SU-DHL-6 (cell line): ENCODE data around the gene GLRA3.
A peak's percentile ranks its signal among the peaks of the same experiment; 100 is the strongest.

Source experiments
- H2AFZ ChIP-seq: fragments of 200-600 bp; sonication (generic); 2 replicates; pipeline ENCODE4 v1.6.1; 2014; ENCODE audit warnings: low read depth, mild to moderate bottlenecking, moderate library complexity, mixed read lengths, antibody characterized with exemption, low read length; ENCODE audit not compliant: severe bottlenecking
- H3F3A ChIP-seq: fragments of 200-600 bp; shearing (Covaris generic); 2 replicates; pipeline ENCODE4 v1.6.0; 2016; ENCODE audit warnings: antibody characterized with exemption, mild to moderate bottlenecking; ENCODE audit not compliant: insufficient read depth
- H3K27ac ChIP-seq: fragments of 200-600 bp; sonication (generic); 2 replicates; pipeline ENCODE4 v1.5.1; 2016; ENCODE audit warnings: low read depth, mild to moderate bottlenecking, low read length, moderate library complexity, mixed read lengths
- H3K27me3 ChIP-seq: fragments of 200-600 bp; sonication (generic), shearing (Covaris generic); 2 replicates; pipeline ENCODE4 v1.6.0; 2014; ENCODE audit warnings: mild to moderate bottlenecking, low read length
- H3K36me3 ChIP-seq: fragments of 200-600 bp; sonication (generic); 2 replicates; pipeline ENCODE4 v1.6.1; 2014; ENCODE audit warnings: mild to moderate bottlenecking, low read length, mixed read lengths
- H3K4me2 ChIP-seq: fragments of 300-600, 200-600 bp; shearing (Covaris generic), sonication (generic); 2 replicates; pipeline ENCODE4 v1.6.0; 2014; ENCODE audit warnings: low read length, low read depth, mild to moderate bottlenecking; ENCODE audit not compliant: poor library complexity, severe bottlenecking
- H3K4me3 ChIP-seq: fragments of 200-600 bp; sonication (generic); 2 replicates; pipeline ENCODE4 v1.5.1; 2014; ENCODE audit warnings: antibody characterized with exemption, low read length, mild to moderate bottlenecking, mixed read lengths; ENCODE audit not compliant: insufficient read depth, poor library complexity, severe bottlenecking
- H3K79me2 ChIP-seq: fragments of 200-600 bp; sonication (generic); 2 replicates; pipeline ENCODE4 v1.6.1; 2014; ENCODE audit warnings: mild to moderate bottlenecking, low read length, moderate library complexity; ENCODE audit not compliant: insufficient read depth
- H3K9ac ChIP-seq: fragments of 200-600 bp; sonication (generic); 2 replicates; pipeline ENCODE4 v1.7.0; 2014; ENCODE audit warnings: mild to moderate bottlenecking, low read length
- H3K9me2 ChIP-seq: fragments of 200-600 bp; sonication (generic); replicated peaks from 2 replicates; pipeline ENCODE4 v1.6.1; 2014; ENCODE audit warnings: low read length; ENCODE audit not compliant: insufficient read depth
- H3K9me3 ChIP-seq: fragments of 200-600 bp; sonication (generic); 2 replicates; pipeline ENCODE4 v1.6.1; 2014; ENCODE audit warnings: low read length, mixed read lengths; ENCODE audit not compliant: insufficient read depth
- H4K20me1 ChIP-seq: fragments of 200-600 bp; sonication (generic); 2 replicates; pipeline ENCODE4 v1.6.1; 2014; ENCODE audit warnings: low read depth, mild to moderate bottlenecking, antibody characterized with exemption, low read length, moderate library complexity, mixed read lengths
- CTCF ChIP-seq: fragments of 200-600 bp; sonication (generic); IDR thresholded peaks from one replicate; pipeline ENCODE4 v1.5.1; 2017; ENCODE audit warnings: antibody characterized with exemption, mild to moderate bottlenecking, low read length, moderate library complexity; ENCODE audit not compliant: insufficient read depth, poor library complexity, severe bottlenecking
- EZH2phosphoT487 ChIP-seq: fragments of 200-600 bp; sonication (generic), shearing (Covaris generic); conservative IDR thresholded peaks from 2 replicates; pipeline ENCODE4 v1.6.1; 2018; ENCODE audit warnings: mild to moderate bottlenecking, antibody characterized with exemption, low read length, moderate library complexity, mixed read lengths

The GLRA3 gene

GRCh38 chr4:174592985-174593335 lies 236.1 kb downstream of the GLRA3 start:
- no peak overlapping the region for H3K27ac ChIP-seq

GRCh38 chr4:174592256-174592984 lies 236.6 kb downstream of the GLRA3 start:
- Histone ChIP-seq H3K27me3 (no peaks in the 10 kb centered on the region), H3K27ac (no peak overlapping the region), H4K20me1 (no peaks in the 10 kb centered on the region), H3K4me2 (no peak overlapping the region), H3K9me3 (no peaks in the 10 kb centered on the region), H3K9me2 (no peaks in the 10 kb centered on the region), H2AFZ (peak overlapping the region; percentile 8), H3K9ac (no peak overlapping the region), H3F3A (no peaks in the 10 kb centered on the region), H3K79me2 (no peaks in the 10 kb centered on the region), H3K4me3 (no peak overlapping the region), H3K36me3 (no peaks in the 10 kb centered on the region)
- TF ChIP-seq EZH2phosphoT487 (no peak), CTCF (no peak)

More at GRCh38 chr4:174592985-174593335, 236.1 kb downstream of the GLRA3 start:
- Histone ChIP-seq H3K4me3 (no peak overlapping the region), H3K4me2 (no peak overlapping the region), H2AFZ (no peak overlapping the region), H3K9ac (no peak overlapping the region), H3K79me2 (no peaks in the 10 kb centered on the region), H3K27me3 (no peaks in the 10 kb centered on the region), H3K36me3 (no peaks in the 10 kb centered on the region), H4K20me1 (no peaks in the 10 kb centered on the region), H3K9me2 (no peaks in the 10 kb centered on the region), H3K9me3 (no peaks in the 10 kb centered on the region), H3F3A (no peaks in the 10 kb centered on the region)
- no peak for TF ChIP-seq CTCF
- no peak for TF ChIP-seq EZH2phosphoT487

- no peak overlapping the region for H3K4me2 ChIP-seq
- H3K36me3 ChIP-seq, result no peaks in the 10 kb centered on the region
- TF ChIP-seq EZH2phosphoT487 (no peak), CTCF (no peak)
- no peak overlapping the region for H3K4me3 ChIP-seq
- no peaks in the 10 kb centered on the region for H3F3A ChIP-seq
- no peak overlapping the region for H2AFZ ChIP-seq
- no peaks in the 10 kb centered on the region for H4K20me1 ChIP-seq
- no peaks in the 10 kb centered on the region for H3K27me3 ChIP-seq
- H3K9me2 ChIP-seq, result no peaks in the 10 kb centered on the region
- no peaks in the 10 kb centered on the region for H3K79me2 ChIP-seq
- no peaks in the 10 kb centered on the region for H3K9me3 ChIP-seq
- H3K27ac ChIP-seq, result no peak overlapping the region
- H3K9ac ChIP-seq, result no peak overlapping the region
Observed at GRCh38 chr4:174591243-174592021, 237.6 kb downstream of the GLRA3 start.
